GM19043 (cell line): Measurements from ENCODE around the gene CASP8AP2.
"Not testable (repeated sequence)": the region's sequence is repeated elsewhere in the genome, so short reads cannot be mapped to it uniquely, and the experiment has no call there.

ENCODE experiments used
- ATAC-seq: cut with Tn5 transposase; IDR thresholded peaks from one replicate; pipeline ENCODE4 v1.9.1; 2021; ENCODE audit warnings: low read depth; ENCODE audit not compliant: unreplicated experiment

Gene CASP8AP2

DNA sequence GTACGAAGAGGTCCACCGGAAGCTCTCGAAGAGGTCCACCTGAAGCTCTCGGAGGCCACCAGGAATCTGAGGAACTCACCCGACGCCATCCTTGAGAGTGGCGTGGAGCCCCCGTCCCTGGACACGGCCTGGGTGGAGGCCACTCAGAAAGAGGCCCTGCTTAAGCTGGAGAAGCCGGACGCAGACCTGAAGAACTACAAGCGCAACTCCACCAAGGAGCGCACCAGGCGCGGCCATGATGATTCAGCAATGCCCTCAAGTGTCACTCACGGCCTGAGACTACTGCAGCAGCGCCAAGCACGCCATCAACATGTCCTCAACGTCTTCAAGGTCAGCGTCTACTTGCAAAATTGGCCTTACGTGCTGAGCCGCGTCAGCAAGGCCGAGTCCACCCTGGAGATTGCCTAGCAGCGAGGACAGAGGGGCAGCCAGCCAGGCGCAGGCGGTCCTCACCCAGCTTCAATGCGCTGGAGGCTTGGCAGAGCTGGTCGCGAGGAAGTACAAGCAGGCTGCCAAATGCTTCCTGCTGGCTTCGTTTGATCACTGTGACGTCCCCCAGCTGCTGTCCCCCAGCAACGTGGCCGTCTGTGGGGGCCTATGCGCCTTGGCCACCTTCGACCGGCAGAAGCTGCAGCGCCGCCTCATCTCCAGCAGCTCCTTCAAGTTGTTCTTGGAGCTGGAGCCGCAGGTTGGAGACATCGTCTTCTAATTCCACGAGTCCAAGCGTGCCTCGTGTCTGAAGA lies 56.9 kb downstream of the CASP8AP2 start:
- ATAC-seq, result no peak

GRCh38 chr6:89887452-89888137 lies 57.9 kb downstream of the CASP8AP2 start:
- no peak for ATAC-seq

- no peak for ATAC-seq
Observed at GRCh38 chr6:89888138-89888514, 58.4 kb downstream of the CASP8AP2 start.

DNA sequence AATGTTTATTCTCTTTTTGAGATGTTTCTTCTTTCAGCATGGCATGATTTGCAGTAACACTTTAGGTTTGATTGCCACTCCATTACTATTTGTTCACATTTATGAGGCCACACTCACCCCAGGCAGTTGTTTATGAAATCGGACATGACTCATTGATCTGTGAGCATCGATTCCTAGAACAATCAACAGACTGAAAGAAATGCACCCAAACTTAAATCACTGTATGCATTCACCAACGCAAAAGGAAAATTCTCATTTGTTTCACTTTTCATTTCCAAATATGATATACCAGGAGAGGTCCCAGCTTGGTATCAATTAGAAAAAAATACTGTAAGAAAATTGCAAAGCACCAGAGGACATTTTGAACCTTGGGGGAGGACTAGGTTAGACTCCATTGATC lies 59.2 kb downstream of the CASP8AP2 start:
- ATAC-seq, result no peak

DNA sequence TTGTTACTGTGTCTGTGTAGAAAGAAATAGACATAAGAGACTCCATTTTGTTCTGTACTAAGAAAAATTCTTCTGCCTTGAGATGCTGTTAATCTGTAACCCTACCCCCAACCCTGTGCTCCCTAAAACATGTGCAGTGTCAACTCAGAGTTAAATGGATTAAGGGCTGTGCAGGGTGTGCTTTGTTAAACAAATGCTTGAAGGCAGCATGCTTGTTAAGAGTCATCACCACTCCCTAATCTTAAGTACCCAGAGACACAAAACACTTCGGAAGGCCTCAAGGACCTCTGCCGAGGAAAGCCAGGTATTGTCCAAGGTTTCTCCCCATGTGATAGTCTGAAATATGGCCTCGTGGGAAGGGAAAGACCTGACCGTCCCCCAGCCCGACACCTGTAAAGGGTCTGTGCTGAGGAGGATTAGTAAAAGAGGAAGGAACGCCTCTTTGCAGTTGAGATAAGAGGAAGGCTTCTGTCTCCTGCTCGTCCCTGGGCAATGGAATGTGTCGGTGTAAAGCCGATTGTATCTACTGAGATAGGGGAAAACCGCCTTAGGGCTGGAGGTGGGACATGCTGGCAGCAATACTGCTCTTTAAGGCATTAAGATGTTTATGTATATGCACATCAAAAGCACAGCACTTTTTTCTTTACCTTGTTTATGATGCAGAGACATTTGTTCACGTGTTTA lies 61.3 kb downstream of the CASP8AP2 start:
- ATAC-seq, result not testable (repeated sequence)

- ATAC-seq, result not testable (repeated sequence)
Observed at GRCh38 chr6:89892577-89892976, 62.9 kb downstream of the CASP8AP2 start.

GRCh38 chr6:89894169-89894568 lies 64.5 kb downstream of the CASP8AP2 start, which contains the start of gene GJA10:
Gene GJA10, plus strand, starts transcription at chr6:89894469. Its CDS starts 0 bp downstream, at chr6:89894469.
- ATAC-seq, result no peak

GRCh38 chr6:89895276-89895874 lies 65.7 kb downstream of the CASP8AP2 start:
- no peak for ATAC-seq

DNA sequence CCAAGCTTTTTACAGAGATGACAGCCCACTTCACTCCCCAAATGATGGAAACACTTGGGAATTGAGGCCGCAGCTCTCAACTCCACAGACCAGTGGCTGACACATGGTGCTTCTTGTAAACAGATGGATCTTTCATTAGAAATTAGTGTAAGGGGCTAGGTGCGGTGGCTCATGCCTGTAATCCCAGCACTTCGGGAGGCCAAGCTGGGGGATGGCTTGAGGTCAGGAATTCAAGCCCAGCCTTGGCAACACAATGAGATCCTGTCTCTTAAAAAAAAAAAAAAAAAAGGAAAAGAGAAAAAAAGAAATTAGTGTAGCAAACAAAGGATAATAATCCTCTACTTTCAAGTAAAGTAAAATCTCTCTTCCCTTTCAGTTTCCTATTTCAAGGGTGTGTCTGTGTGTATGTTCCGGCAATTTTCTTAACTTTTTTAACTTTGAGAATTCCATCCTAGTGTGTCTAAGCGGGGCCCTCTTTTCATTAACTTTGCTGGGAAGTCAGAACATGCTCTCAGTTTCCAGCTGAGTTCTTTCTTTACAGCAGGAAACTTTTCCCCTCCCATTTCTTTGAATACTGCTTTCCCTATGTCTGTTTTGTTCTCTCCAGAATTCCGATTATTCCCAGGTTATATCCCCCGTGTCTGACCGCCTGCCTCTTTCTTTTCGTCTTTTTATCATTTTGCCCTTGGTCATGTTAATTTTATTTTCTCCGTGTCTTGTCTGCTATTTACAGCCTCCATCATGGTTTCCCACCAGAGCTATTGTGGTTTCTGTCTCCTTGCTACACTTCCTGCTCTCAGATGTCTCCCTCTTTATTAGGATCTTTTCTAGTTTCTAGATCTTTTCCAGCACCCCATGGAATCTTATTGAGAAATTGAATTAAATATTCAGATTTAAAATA lies 80.6 kb downstream of the CASP8AP2 start:
- not testable (repeated sequence) for ATAC-seq

- no peak for ATAC-seq
Observed at GRCh38 chr6:89910902-89911240, 81.2 kb downstream of the CASP8AP2 start.

- no peak for ATAC-seq
Observed at GRCh38 chr6:89916136-89916920, 86.6 kb downstream of the CASP8AP2 start.

DNA sequence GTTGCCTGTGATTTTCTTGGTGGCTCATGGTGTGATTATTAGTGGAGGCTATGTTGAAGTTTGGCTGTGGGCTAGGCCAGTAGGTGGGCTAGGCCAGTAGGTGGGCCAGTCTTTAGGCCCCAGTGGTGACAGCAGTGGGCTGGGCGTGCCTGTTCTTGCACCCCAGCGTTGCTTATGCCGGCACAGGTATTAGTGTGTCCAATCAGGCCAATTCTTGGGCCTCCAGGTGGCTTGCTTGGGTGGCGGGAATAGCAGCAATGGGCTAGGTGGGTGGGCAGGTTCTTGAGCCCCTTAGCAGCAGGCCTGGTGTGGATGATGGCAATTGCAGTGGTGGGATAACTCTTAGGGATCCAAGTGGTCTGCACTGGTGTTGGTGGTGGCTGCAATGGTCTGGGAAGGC lies 87.5 kb downstream of the CASP8AP2 start:
- no peak for ATAC-seq

DNA sequence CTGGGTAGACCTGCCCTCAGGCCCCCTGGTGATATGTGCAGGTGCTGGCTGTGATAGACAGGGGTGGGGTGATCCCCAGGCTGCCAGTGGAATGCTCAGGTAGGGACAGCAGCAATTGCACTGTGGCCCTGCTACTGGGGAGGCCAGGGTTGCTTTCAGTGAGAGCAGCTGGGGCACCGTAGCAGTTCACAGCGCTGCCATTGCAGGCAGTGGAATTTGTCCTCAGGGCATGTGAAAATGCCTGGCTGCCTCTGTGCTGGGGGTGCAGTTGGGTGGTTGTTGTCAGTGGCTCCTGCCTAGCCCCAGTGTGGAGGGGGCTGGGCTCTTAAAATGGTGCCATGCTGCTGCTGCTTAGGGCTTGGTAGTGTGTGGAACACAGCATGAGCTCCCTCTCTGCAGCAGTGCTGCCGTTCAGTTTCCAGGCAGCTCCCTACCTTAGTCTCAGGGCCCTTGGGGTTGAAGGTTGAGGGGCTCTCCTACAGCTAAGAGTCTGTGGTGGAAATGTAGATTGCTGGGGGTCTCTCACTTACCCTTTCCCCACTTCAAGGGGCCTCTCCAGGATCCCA lies 88.2 kb downstream of the CASP8AP2 start:
- no peak for ATAC-seq
